Measurements from ENCODE around the gene GRIFIN.

GRIFIN gene

GRCh38 chr7:2476298-2476697, at the start of gene GRIFIN:
GRIFIN (minus strand) TSS chr7:2476398; CDS start chr7:2476383, 15 bp downstream.
- no peak for DNase-seq

DNA sequence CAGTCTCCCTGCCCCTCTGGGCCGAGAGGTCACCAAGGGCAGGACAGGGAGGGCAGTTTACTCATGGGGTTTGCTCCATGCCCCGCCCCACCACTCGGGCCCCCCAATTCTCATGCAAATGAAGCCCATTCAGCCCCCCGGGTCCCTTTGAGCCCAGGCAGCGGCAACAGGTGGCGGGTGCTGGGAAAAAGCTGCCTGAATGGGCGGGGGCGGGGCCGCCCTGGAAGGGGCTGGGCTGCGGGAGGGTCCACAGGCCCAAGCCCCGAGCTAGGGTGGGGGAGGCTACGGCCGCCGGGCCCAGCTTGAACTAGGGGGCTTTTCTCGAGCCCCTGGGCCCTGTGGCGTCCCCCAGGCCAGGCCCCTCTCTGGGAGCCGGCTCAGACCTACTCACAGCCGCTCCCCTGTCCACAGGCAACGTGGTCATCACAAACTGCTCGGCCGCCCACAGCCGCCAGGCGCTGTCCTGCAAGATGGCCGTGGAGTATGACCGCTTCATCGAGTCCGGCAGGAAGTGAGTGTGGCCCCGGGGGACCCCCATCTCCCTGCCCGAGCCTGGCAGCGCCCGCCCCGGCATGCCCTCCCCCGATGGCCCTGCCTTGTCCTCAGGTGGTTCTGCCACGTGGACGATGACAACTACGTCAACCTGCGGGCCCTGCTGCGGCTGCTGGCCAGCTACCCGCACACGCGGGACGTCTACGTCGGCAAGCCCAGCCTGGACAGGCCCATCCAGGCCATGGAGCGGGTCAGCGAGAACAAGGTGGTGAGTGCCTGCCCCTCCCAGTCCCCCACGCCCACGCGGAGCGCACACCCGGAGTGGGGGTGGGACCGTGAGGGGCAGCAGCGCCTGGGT, 48.8 kb upstream of the GRIFIN start:
- no peak for DNase-seq

- no peak for DNase-seq
Observed at GRCh38 chr7:2523941-2524807, 48.0 kb upstream of the GRIFIN start.

DNA sequence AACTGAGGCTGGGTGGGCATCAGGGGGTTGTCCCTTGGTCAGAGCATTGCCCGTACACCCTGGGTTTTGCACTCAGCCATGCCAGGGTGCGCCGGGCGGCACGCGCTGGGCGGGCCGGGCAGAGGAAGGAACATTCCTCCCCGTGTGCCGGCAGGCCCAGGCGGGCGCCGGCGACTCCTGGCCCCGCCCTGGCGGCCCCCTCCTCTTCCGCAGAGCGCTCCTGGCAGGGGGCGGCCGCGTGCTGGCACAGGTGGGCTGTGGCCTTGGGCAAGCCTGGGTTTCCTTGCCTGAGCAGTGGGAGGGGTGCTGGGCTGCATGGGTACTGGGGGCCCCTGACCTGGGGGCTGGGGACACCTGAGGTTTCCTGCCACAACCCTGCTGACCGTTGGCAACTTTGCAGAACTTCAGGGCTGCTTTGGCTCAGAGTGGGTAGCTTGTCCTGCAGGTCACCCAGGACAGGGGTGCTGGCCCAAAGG, 47.3 kb upstream of the GRIFIN start:
- DNase-seq, result no peak

GRCh38 chr7:2522780-2523433, 46.7 kb upstream of the GRIFIN start:
- no peak for DNase-seq

DNA sequence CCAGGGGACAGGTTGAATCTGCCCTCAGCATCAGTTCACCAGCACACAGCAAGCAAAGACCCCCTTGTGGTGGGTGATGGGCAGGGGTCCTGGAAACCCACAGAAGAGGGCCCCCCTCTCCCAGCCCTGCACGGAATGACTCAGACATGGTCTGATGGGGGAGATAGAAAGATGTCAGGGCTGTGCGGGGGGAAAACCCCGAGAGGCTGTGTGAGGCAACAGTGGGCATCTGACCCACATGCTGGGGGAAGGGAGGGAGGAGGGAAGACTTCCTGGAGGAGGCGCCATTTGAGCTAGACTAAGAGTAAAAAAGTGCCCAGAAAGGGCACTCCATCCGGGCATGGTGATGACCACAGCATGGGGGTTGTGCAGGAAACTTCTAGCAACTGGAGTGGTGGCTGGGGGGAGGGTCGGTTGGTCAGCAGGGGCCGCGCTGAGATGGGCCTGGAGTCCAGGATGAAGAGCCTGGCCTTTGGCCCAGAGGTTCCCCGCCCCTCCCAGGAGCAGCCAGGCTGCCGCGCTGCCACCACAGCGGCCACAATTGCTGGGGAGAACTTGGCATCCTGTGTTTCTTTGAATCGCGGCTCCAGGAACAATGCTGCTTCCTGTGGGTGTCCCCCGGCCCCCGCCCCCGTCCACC, 45.9 kb upstream of the GRIFIN start:
- peak; percentile 59 for DNase-seq

DNA sequence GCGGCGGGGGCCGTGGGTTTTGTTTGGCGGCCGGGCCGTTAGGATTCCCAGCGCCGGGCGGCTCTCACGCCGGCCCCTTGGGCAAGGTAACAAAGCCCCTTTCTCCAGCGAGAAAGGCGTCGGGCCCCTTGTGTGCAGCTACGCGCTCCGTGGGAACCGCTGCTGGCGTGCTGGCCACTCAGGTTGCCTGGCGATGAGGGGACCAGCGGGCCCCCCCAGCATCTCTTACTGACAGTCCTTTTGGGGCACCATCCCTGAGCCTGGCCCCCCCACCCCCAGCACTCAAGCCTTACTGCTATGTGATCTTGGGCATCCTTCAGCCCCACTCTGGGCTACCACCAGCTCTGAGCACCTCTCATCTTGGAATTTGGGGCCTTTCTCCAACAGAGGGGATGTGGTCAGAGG, 45.1 kb upstream of the GRIFIN start:
- DNase-seq, result no peak

GRCh38 chr7:2520761-2521290, 44.6 kb upstream of the GRIFIN start:
- no peak for DNase-seq

- DNase-seq, result no peak
Observed at GRCh38 chr7:2520131-2520760, 44.0 kb upstream of the GRIFIN start.

DNA sequence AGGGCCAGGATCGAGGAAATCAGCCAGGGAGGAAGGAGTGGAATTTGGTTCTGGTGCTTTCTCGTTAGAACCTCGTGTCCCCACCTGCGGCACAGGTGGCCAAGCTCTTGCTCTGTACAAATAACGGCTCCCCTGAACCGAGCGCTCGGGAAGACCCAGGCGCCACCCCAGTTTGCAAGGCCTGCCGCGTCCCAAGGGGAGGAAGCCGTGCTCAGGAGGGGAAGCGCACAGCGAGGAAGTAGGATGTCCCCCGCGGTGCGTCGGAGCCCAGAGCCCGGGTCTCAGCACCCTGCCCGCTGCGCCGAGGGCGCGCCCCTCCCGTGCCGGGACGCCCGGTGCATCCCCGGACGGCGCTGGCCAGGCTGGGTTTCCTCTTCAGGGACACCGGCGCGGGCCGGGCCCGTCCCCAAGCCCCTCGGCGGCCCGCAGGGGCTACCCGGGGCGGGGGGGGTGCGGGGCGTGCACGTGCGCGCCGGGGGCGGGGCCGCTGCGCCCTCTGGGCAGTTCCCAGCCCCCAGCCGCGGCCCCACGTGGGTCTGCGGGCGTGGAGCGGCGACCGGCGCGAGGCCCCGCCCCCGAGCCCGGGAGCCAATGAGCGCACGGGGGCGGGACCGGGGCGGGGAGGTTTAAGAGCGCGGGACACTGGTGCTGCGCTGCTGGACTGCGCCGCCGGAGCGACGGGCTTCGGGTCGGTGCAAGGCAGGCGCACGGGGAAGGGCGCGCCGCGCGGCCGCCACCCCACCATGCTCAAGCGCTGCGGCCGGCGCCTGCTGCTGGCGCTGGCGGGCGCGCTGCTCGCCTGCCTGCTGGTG, 43.1 kb upstream of the GRIFIN start, which contains the start of gene LFNG:
Gene LFNG (plus strand): TSS at position 656 of the 812 bp plus-strand sequence. CDS start 88 bp downstream, at position 744.
- peak; percentile 95 for DNase-seq

DNA sequence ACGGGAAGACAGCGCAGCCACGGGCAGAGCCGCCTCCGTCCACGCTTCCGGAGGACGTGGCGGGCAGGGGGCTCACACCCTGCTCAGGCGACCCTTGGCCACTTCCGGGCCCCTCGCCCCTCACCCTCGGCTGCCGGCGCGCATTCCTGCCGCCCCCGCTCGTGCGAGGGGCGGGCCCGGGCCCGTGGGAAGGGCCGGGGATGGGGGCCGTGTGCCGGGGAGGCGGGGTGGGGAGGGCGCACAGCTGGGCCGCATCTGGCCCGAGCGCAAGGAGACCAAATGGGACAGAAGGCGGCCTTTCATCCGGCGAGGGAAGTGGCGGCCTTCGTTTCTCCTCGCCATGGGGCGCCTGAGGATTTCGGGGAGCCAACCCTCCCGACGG, 42.5 kb upstream of the GRIFIN start:
- DNase-seq, result no peak

GRCh38 chr7:2517678-2518507, 41.7 kb upstream of the GRIFIN start:
- no peak for DNase-seq

GRCh38 chr7:2517026-2517425, 40.8 kb upstream of the GRIFIN start:
- DNase-seq, result no peak

GRCh38 chr7:2516194-2516555, 40.0 kb upstream of the GRIFIN start:
- no peak for DNase-seq

DNA sequence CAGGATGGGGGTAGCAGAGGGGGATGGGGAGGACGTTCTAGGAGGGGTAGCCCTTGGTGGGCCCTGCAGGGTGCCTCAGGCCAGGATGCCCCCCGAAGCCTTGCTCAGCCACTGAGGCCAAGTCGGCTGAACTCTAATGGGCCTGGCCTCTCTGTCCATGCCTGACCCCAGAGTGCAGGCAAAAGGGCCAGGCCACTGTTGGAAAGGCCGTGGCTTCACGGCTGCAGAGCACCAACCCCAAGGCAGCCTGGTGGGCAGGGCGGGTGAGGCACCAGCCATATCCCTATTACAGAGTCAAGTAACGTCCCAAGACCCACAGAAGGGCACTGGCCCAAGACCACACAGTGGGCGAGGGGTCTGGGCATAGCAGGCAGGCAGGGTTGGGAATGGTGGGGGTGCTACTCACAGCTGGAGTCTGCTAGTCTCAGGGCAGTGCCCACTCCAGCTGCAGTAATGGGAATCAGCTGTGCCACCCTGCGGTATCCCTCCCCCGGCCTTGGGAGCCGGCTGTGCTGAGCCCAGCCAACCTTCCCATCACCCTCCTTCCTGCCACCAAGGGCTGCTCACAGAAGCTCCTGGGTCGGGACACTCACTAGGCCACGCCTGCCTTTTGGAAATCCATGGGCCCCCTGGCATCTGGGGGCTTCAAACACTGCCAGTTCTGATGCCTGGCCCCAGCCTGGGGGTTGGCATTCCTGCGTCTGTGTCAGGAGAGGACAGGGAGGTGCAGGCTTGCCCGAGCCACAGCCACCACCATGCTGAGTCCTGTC, 39.4 kb upstream of the GRIFIN start:
- no peak for DNase-seq

- DNase-seq, result no peak
Observed at GRCh38 chr7:2514473-2515423, 38.5 kb upstream of the GRIFIN start.

GRCh38 chr7:2513702-2514101, 37.5 kb upstream of the GRIFIN start:
- DNase-seq, result no peak

GRCh38 chr7:2512713-2513112, 36.5 kb upstream of the GRIFIN start:
- no peak for DNase-seq
